IMR-90 (cell line): ENCODE measurements around the gene MLLT3. TPM values are rescaled to one million over a fixed set of nuclear protein-coding genes. Genes with fewer than 3 reads are reported as not detected.

Experiments used
- ATAC-seq: fragments of 200-7000 bp; cut with Tn5 transposase; 2 replicates; pipeline ENCODE4 v1.9.1; 2020; ENCODE audit warnings: low read depth, mild to moderate bottlenecking, moderate library complexity
- BruUV-seq: library from RNA; stranded (reverse); fragments of 400-500 nt; replicated peaks from 2 replicates; lab custom pipeline; 2021; lab: Mats Ljungman, UMichigan
- CTCF ChIA-PET: fragments of 300-600 bp; formaldehyde crosslinking; extraction: SDS; loops from one replicate; lab custom pipeline; 2021; ENCODE audit warnings: antibody characterized with exemption; lab: Yijun Ruan, JAX
- POLR2A ChIA-PET: fragments of 300-600 bp; sonication (Branson Sonifier 250); formaldehyde crosslinking; loops from one replicate; lab custom pipeline; 2022; ENCODE audit warnings: antibody characterized with exemption; ENCODE audit not compliant: unreplicated experiment; lab: Charles Lee
- DNase-seq: peaks from one replicate; pipeline ENCODE4 v3.0.0; 2013
- H2AFZ ChIP-seq: replicated peaks from 2 replicates; pipeline ENCODE3; 2013; ENCODE audit warnings: low read length, mild to moderate bottlenecking; ENCODE audit not compliant: poor library complexity
- H2AK5ac ChIP-seq: 2 replicates; pipeline ENCODE4 v1.6.1; 2013; ENCODE audit warnings: low read depth, low read length, inconsistent platforms
- H2AK9ac ChIP-seq: replicated peaks from 2 replicates; pipeline ENCODE3; 2013; ENCODE audit warnings: mild to moderate bottlenecking, low read depth, low read length, moderate library complexity; ENCODE audit not compliant: poor library complexity
- H2BK120ac ChIP-seq: 2 replicates; pipeline ENCODE4 v1.6.1; 2013; ENCODE audit warnings: low read depth, low read length, inconsistent platforms
- H2BK15ac ChIP-seq: 3 replicates; pipeline ENCODE4 v1.6.1; 2013; ENCODE audit warnings: low read depth, low read length, inconsistent platforms
- H2BK20ac ChIP-seq: 2 replicates; pipeline ENCODE4 v1.6.1; 2013; ENCODE audit warnings: low read depth, mild to moderate bottlenecking, inconsistent platforms, low read length, moderate library complexity
- H2BK5ac ChIP-seq: 2 replicates; pipeline ENCODE4 v1.6.1; 2013; ENCODE audit warnings: mild to moderate bottlenecking, low read depth, low read length, inconsistent platforms; ENCODE audit not compliant: poor library complexity, severe bottlenecking
- H3K14ac ChIP-seq: replicated peaks from 2 replicates; pipeline ENCODE4 v1.6.1; 2013; ENCODE audit warnings: low read depth, low read length, inconsistent platforms
- H3K18ac ChIP-seq: 2 replicates; pipeline ENCODE4 v1.6.1; 2013; ENCODE audit warnings: low read depth, low read length, control low read depth
- H3K23ac ChIP-seq: 2 replicates; pipeline ENCODE4 v1.6.1; 2013; ENCODE audit warnings: low read depth, low read length, inconsistent platforms
- H3K27ac ChIP-seq: 2 replicates; pipeline ENCODE4 v1.5.1; 2013; ENCODE audit warnings: mild to moderate bottlenecking, control low read depth, low read length; ENCODE audit not compliant: insufficient read depth
- H3K27me3 ChIP-seq: 2 replicates; pipeline ENCODE4 v1.6.1; 2013; ENCODE audit warnings: low read length; ENCODE audit not compliant: control insufficient read depth, insufficient read depth
- H3K36me3 ChIP-seq: 2 replicates; pipeline ENCODE4 v1.6.1; 2013; ENCODE audit warnings: low read length, mixed read lengths; ENCODE audit not compliant: control insufficient read depth, insufficient read depth
- H3K4ac ChIP-seq: 2 replicates; pipeline ENCODE4 v1.6.1; 2013; ENCODE audit warnings: low read depth, low read length, inconsistent platforms
- H3K4me1 ChIP-seq: 2 replicates; pipeline ENCODE4 v1.6.1; 2013; ENCODE audit warnings: low read length, mixed read lengths; ENCODE audit not compliant: control insufficient read depth, insufficient read depth
- H3K4me2 ChIP-seq: 2 replicates; pipeline ENCODE4 v1.6.1; 2013; ENCODE audit warnings: low read depth, mild to moderate bottlenecking, control low read depth, low read length, moderate library complexity
- H3K4me3 ChIP-seq: 2 replicates; pipeline ENCODE4 v1.5.1; 2013; ENCODE audit warnings: low read depth, mild to moderate bottlenecking, control low read depth, low read length, moderate library complexity; ENCODE audit not compliant: insufficient read depth
- H3K56ac ChIP-seq: 2 replicates; pipeline ENCODE4 v1.6.1; 2013; ENCODE audit warnings: low read length, inconsistent platforms; ENCODE audit not compliant: insufficient read depth; ENCODE audit errors: extremely low read depth
- H3K79me1 ChIP-seq, 2 experiments: 2 replicates each; pipeline ENCODE4 v1.6.1; 2013; ENCODE audit warnings: low read length in 2 of 2, inconsistent platforms in 1 of 2, low read depth in 1 of 2
- H3K9ac ChIP-seq: 2 replicates; pipeline ENCODE4 v1.6.1; 2013; ENCODE audit warnings: low read depth, low read length, control low read depth
- H3K9me1 ChIP-seq: 2 replicates; pipeline ENCODE4 v1.6.1; 2013; ENCODE audit warnings: low read length, inconsistent platforms; ENCODE audit not compliant: insufficient read depth
- H3K9me3 ChIP-seq: 2 replicates; pipeline ENCODE4 v1.6.1; 2013; ENCODE audit warnings: low read length; ENCODE audit not compliant: control insufficient read depth, insufficient read depth
- H4K20me1 ChIP-seq: 2 replicates; pipeline ENCODE4 v1.6.1; 2013; ENCODE audit warnings: low read length, inconsistent platforms; ENCODE audit not compliant: insufficient read depth
- H4K5ac ChIP-seq: 2 replicates; pipeline ENCODE4 v1.6.1; 2013; ENCODE audit warnings: mild to moderate bottlenecking, low read depth, low read length, control low read depth
- H4K8ac ChIP-seq, 2 experiments: 2 replicates each; pipeline ENCODE4 v1.6.1; 2013; ENCODE audit warnings: low read depth in 2 of 2, low read length in 2 of 2, control low read depth in 1 of 2, inconsistent platforms in 1 of 2
- H4K91ac ChIP-seq: 2 replicates; pipeline ENCODE4 v1.6.1; 2013; ENCODE audit warnings: low read depth, low read length, inconsistent platforms; ENCODE audit not compliant: insufficient read depth
- MAFK ChIP-seq: IDR thresholded peaks from 2 replicates; pipeline ENCODE4 v1.6.1; 2012; ENCODE audit warnings: low read depth, low read length, improper control_type of control experiment
- RAD21 ChIP-seq: IDR thresholded peaks from 2 replicates; pipeline ENCODE4 v1.6.1; 2012; ENCODE audit warnings: low read length, improper control_type of control experiment
- SMC3 ChIP-seq: fragments of 150-350 bp; IDR thresholded peaks from 2 replicates; pipeline ENCODE4 v1.6.1; 2016; ENCODE audit warnings: low read depth, mild to moderate bottlenecking, antibody characterized with exemption, low read length, moderate library complexity
- WGBS, 2 experiments: methylation state at CpG; one replicate each; pipeline versions ENCODE4 v1.1.5 to v1.1.7; 2013; ENCODE audit warnings: missing lambda C conversion rate in 2 of 2; ENCODE audit not compliant: insufficient read length in 1 of 2; ENCODE audit errors: extremely low coverage in 2 of 2; 5-methylcytosine and 5-hydroxymethylcytosine counted together
- dilution Hi-C: fragments of 300-500 bp; cut with HindIII; formaldehyde crosslinking; loops from one replicate; pipeline ENCODE4 v1.14.3; 2018; ENCODE audit warnings: low sequenced_read_pairs; ENCODE audit not compliant: unreplicated experiment
- in situ Hi-C: fragments of 300-500 bp; cut with MboI; formaldehyde crosslinking; loops from 3 replicates; pipeline ENCODE4 v1.14.3; 2019; ENCODE audit warnings: low sequenced_read_pairs, inconsistent platforms, mixed read lengths
- intact Hi-C: fragments of 100-400 bp; cut with micrococcal nuclease; formaldehyde crosslinking; loops from 2 replicates; pipeline ENCODE4 v1.10.0; 2022
- polyA plus RNA-seq, 3 experiments: library from polyadenylated mRNA; depleted of rRNA; stranded (reverse); fragments of >200 nt; gene quantifications; 2 replicates each; pipeline ENCODE4 v1.2.3, GENCODE V29; 2012; ENCODE audit warnings: low replicate concordance in 1 of 3
- total RNA-seq: library from RNA; depleted of rRNA; stranded (reverse); fragments of >200 nt; gene quantifications from 2 replicates; pipeline ENCODE4 v1.2.3, GENCODE V29; 2012

Gene MLLT3
- total and polyA plus RNA-seq, 2 of the 4 experiments (the other 2 are of a cell fraction) = 10.4 to 21.1 TPM

DNA sequence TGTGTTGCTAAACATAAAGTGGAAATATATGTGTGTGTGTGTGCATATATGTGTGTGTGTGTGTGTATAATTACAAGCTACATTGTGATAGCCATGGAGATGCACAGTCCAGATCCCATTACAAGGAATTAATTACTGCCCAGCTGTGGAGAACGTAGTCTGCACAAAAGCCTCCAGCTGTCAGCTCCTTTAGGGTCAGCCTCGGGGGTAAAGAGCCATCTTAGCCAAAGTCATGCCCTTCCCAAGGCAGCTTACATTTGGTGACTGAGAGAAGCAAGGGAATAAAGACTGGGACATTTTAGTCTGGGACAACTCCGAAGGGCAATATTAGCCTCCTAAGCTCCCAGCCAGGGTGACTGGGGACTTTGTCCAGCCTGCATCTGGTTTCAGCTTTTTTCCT is 39.9 kb upstream of the MLLT3 start:
- Histone ChIP-seq H3K27ac (no peak overlapping the region), H3K4ac (no peak overlapping the region), H2AFZ (no peak overlapping the region), H3K14ac (no peak overlapping the region), H3K9me3 (no peaks in the 10 kb centered on the region), H3K9me1 (no peaks in the 10 kb centered on the region), H3K79me1 (peaks cover 0 to 2% of the 10 kb centered on the region in 2 experiments; a peak in 1 of 4 replicates), H3K4me2 (no peak overlapping the region), H3K56ac (no peak overlapping the region), H2BK120ac (no peak overlapping the region), H3K27me3 (no peaks in the 10 kb centered on the region; the same call in 1 of the 2 replicates), H2BK15ac (no peak overlapping the region), H3K36me3 (no peaks in the 10 kb centered on the region), H3K23ac (no peak overlapping the region), H4K91ac (no peak overlapping the region), H2BK5ac (no peak overlapping the region), H2BK20ac (no peak overlapping the region), H3K4me1 (no peaks in the 10 kb centered on the region), H4K5ac (no peak overlapping the region), H4K8ac (no peak overlapping the region), H2AK5ac (no peak overlapping the region), H3K9ac (no peak overlapping the region), H4K20me1 (no peaks in the 10 kb centered on the region), H2AK9ac (no peak overlapping the region), H3K18ac (no peak overlapping the region), H3K4me3 (no peak overlapping the region)
- DNase-seq = no peak
- ChIA-PET CTCF (no interaction called here), POLR2A (no interaction called here)
- intact Hi-C loops = no loop called here
- ATAC-seq = no peak
- dilution Hi-C loops = no loop called here
- in situ Hi-C loops = no loop called here
- no TSS peak for BruUV-seq
- WGBS, 2 experiments = no CpG with 5 or more reads among the region's 3 CpGs
- TF ChIP-seq MAFK (no peak), SMC3 (no peak), RAD21 (no peak)
